H9 (cell line): ENCODE measurements around the gene SLC2A4. TPM values are rescaled to one million over a fixed set of nuclear protein-coding genes. Genes with fewer than 3 reads are reported as not detected.

Experiments used
- DNase-seq: peaks from one replicate; pipeline ENCODE4 v3.0.0-alpha.2; 2017
- H2AFZ ChIP-seq: one replicate; pipeline ENCODE4 v1.6.1; 2013; ENCODE audit warnings: mild to moderate bottlenecking, low read length, control low read depth, moderate library complexity
- H2AK5ac ChIP-seq: 2 replicates; pipeline ENCODE4 v1.6.1; 2013; ENCODE audit warnings: low read length, control low read depth, mixed read lengths; ENCODE audit not compliant: insufficient read length
- H2BK120ac ChIP-seq: one replicate; pipeline ENCODE4 v1.6.1; 2013; ENCODE audit warnings: low read depth, mild to moderate bottlenecking, low read length, control low read depth, inconsistent platforms; ENCODE audit not compliant: poor library complexity, severe bottlenecking
- H2BK12ac ChIP-seq: 2 replicates; pipeline ENCODE4 v1.6.1; 2013; ENCODE audit warnings: low read length, control low read depth, mixed read lengths, low read depth; ENCODE audit not compliant: insufficient read length
- H2BK15ac ChIP-seq: 2 replicates; pipeline ENCODE4 v1.6.1; 2013; ENCODE audit warnings: low read depth, low read length, control low read depth
- H2BK20ac ChIP-seq: one replicate; pipeline ENCODE4 v1.6.1; 2013; ENCODE audit warnings: low read depth, mild to moderate bottlenecking, low read length, control low read depth, inconsistent platforms; ENCODE audit not compliant: poor library complexity, severe bottlenecking
- H2BK5ac ChIP-seq: 2 replicates; pipeline ENCODE4 v1.6.1; 2013; ENCODE audit warnings: low read length, control low read depth, mixed read lengths; ENCODE audit not compliant: insufficient read length
- H3K14ac ChIP-seq: 2 replicates; pipeline ENCODE4 v1.6.1; 2013; ENCODE audit warnings: low read length, control low read depth; ENCODE audit not compliant: insufficient read depth
- H3K18ac ChIP-seq: 2 replicates; pipeline ENCODE4 v1.6.1; 2013; ENCODE audit warnings: low read depth, mild to moderate bottlenecking, mixed read lengths, low read length, control low read depth; ENCODE audit not compliant: insufficient read length
- H3K23ac ChIP-seq: 2 replicates; pipeline ENCODE4 v1.6.1; 2013; ENCODE audit warnings: low read length, control low read depth, mixed read lengths, low read depth; ENCODE audit not compliant: insufficient read length
- H3K23me2 ChIP-seq: 2 replicates; pipeline ENCODE4 v1.6.1; 2013; ENCODE audit warnings: low read depth, mild to moderate bottlenecking, mixed read lengths, low read length, control low read depth; ENCODE audit not compliant: insufficient read length, poor library complexity, severe bottlenecking
- H3K27ac ChIP-seq: 2 replicates; pipeline ENCODE4 v1.5.1; 2013; ENCODE audit warnings: low read length, control low read depth, mixed read lengths, low read depth; ENCODE audit not compliant: insufficient read length
- H3K27me3 ChIP-seq: 2 replicates; pipeline ENCODE4 v1.6.1; 2013; ENCODE audit warnings: low read length, control low read depth, inconsistent platforms; ENCODE audit not compliant: insufficient read depth
- H3K4ac ChIP-seq: 2 replicates; pipeline ENCODE4 v1.6.1; 2013; ENCODE audit warnings: low read depth, mild to moderate bottlenecking, control low read depth, inconsistent platforms, low read length, moderate library complexity
- H3K4me1 ChIP-seq: 2 replicates; pipeline ENCODE4 v1.6.1; 2013; ENCODE audit warnings: low read length, control low read depth, inconsistent platforms; ENCODE audit not compliant: insufficient read depth
- H3K4me2 ChIP-seq: 2 replicates; pipeline ENCODE4 v1.6.1; 2013; ENCODE audit warnings: low read length, control low read depth, mixed read lengths; ENCODE audit not compliant: insufficient read length, insufficient read depth
- H3K56ac ChIP-seq: 2 replicates; pipeline ENCODE4 v1.6.1; 2013; ENCODE audit warnings: low read depth, mild to moderate bottlenecking, mixed read lengths, low read length, control low read depth; ENCODE audit not compliant: insufficient read length
- H3K79me1 ChIP-seq: 2 replicates; pipeline ENCODE4 v1.6.1; 2013; ENCODE audit warnings: low read depth, mild to moderate bottlenecking, moderate library complexity, low read length, control low read depth, inconsistent platforms; ENCODE audit not compliant: insufficient read depth, poor library complexity, severe bottlenecking
- H3K79me2 ChIP-seq: 2 replicates; pipeline ENCODE4 v1.6.1; 2013; ENCODE audit warnings: low read length, control low read depth, inconsistent platforms; ENCODE audit not compliant: insufficient read depth
- H3K9ac ChIP-seq: 2 replicates; pipeline ENCODE4 v1.6.1; 2013; ENCODE audit warnings: low read length, control low read depth, mixed read lengths; ENCODE audit not compliant: insufficient read length; ENCODE audit errors: extremely low read depth
- H3K9me3 ChIP-seq: one replicate; pipeline ENCODE4 v1.6.1; 2013; ENCODE audit warnings: low read depth, low read length, inconsistent platforms; ENCODE audit not compliant: control insufficient read depth
- H3T11ph ChIP-seq: one replicate; pipeline ENCODE4 v1.6.1; 2013; ENCODE audit warnings: mild to moderate bottlenecking, low read length, control low read depth, inconsistent platforms
- H4K20me1 ChIP-seq: one replicate; pipeline ENCODE4 v1.6.1; 2013; ENCODE audit not compliant: control insufficient read depth, insufficient read length, insufficient read depth
- H4K5ac ChIP-seq: 2 replicates; pipeline ENCODE4 v1.6.1; 2013; ENCODE audit warnings: low read depth, mild to moderate bottlenecking, mixed read lengths, low read length, control low read depth; ENCODE audit not compliant: insufficient read length
- H4K8ac ChIP-seq: replicated peaks from 2 replicates; pipeline ENCODE4 v1.6.1; 2013; ENCODE audit warnings: low read length, control low read depth, mixed read lengths, low read depth; ENCODE audit not compliant: insufficient read length
- H4K91ac ChIP-seq: 2 replicates; pipeline ENCODE4 v1.6.1; 2013; ENCODE audit warnings: low read depth, mild to moderate bottlenecking, moderate library complexity, mixed read lengths, low read length, control low read depth; ENCODE audit not compliant: insufficient read length
- H3K27ac Mint-ChIP-seq, 3 experiments: 2 replicates in 2 of 3; 3 replicates in 1 of 3; pipeline ENCODE4 v1.8.0; 2020 to 2021; ENCODE audit warnings: mixed read lengths in 3 of 3, mild to moderate bottlenecking in 1 of 3, moderate library complexity in 1 of 3
- H3K27me3 Mint-ChIP-seq: 2 replicates; pipeline ENCODE4 v1.8.0; 2021; ENCODE audit warnings: low read depth, mild to moderate bottlenecking, moderate library complexity, mixed read lengths
- H3K36me3 Mint-ChIP-seq, 3 experiments: 2 replicates in 2 of 3; 3 replicates in 1 of 3; pipeline ENCODE4 v1.8.0; 2020 to 2021; ENCODE audit warnings: low read depth in 3 of 3, mixed read lengths in 3 of 3; ENCODE audit not compliant: insufficient read depth in 1 of 3
- H3K4me1 Mint-ChIP-seq, 2 experiments: 2 replicates each; pipeline ENCODE4 v1.8.0; 2020; ENCODE audit warnings: mixed read lengths in 2 of 2
- H3K4me3 Mint-ChIP-seq, 2 experiments: 2 replicates in 1 of 2; 3 replicates in 1 of 2; pipeline ENCODE4 v1.8.0; 2020 to 2021; ENCODE audit warnings: mild to moderate bottlenecking in 2 of 2, mixed read lengths in 2 of 2, moderate library complexity in 1 of 2
- H3K9me3 Mint-ChIP-seq, 2 experiments: 2 replicates in 1 of 2; 3 replicates in 1 of 2; pipeline ENCODE4 v1.8.0; 2020; ENCODE audit warnings: mild to moderate bottlenecking in 2 of 2, mixed read lengths in 2 of 2, moderate library complexity in 1 of 2
- CTCF ChIP-seq: fragments of 200-600 bp; sonication (generic); conservative IDR thresholded peaks from 3 replicates; pipeline ENCODE4 v1.8.0; 2021; ENCODE audit warnings: antibody characterized with exemption, mild to moderate bottlenecking
- WGBS: extraction: QIAGEN DNeasy Blood & Tissue Kit; methylation state at CpG from one replicate; pipeline ENCODE4 v1.1.7; 2013; ENCODE audit warnings: missing lambda C conversion rate, low lambda C conversion rate, mixed read lengths; ENCODE audit not compliant: insufficient read length; ENCODE audit errors: extremely low coverage; 5-methylcytosine and 5-hydroxymethylcytosine counted together
- total RNA-seq: library from RNA; stranded (reverse); gene quantifications from 2 replicates; pipeline ENCODE4 v1.2.1, GENCODE V29; 2021

SLC2A4 gene
- total RNA-seq, 1 experiment from 2014 or later: 4.4 TPM

DNA sequence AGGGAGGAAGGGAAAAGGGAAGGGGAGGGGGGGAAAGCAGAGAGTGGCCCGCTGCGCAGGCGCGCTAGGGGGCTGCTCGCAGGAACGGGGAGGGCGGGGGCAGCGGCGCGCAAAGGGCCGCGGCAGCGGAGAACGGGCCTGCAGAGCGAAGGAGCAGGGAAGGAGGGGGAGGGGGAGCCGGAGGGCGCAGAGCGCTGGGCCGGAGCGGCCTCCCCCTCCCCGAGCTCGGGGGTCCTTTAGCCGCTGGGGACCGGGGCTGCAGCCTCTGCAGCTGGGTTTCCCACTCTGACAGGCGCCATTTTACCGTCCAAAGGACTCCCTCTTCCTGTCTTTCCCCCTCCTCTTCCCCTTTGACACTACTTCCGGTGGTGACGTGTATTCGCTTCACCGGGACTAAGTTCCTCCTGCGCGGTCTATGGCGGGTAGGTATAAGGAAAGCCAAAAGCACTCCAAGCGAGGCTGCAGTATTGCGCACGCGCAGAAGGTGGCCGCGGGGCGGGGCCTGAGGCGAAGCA lies 29.8 kb upstream of the SLC2A4 start, which contains the start of gene CTDNEP1:
Gene CTDNEP1, minus strand, starts transcription at position 74 of the 515 bp plus-strand sequence. CDS start 438 bp downstream, outside the sequence.
- H3K27ac Mint-ChIP-seq: peak within 1 kb of the TSS; percentile 100

More for the DNA sequence above, 29.8 kb upstream of the SLC2A4 start, which contains the start of gene CTDNEP1:
- Histone ChIP-seq H3K79me1 (peaks cover 13% of the 10 kb centered on the region), H4K20me1 (no peaks in the 10 kb centered on the region), H3K23ac (no peak within 1 kb of the TSS), H2BK15ac (no peak within 1 kb of the TSS), H3K27me3 (no peaks in the 10 kb centered on the region), H2BK12ac (no peak within 1 kb of the TSS), H4K5ac (no peak within 1 kb of the TSS), H3K23me2 (peaks cover 6% of the 10 kb centered on the region), H3T11ph (no peak within 1 kb of the TSS), H2BK20ac (no peak within 1 kb of the TSS), H2AFZ (no peak within 1 kb of the TSS), H3K4ac (no peak within 1 kb of the TSS), H3K18ac (peak within 1 kb of the TSS; percentile 90), H3K9ac (peak within 1 kb of the TSS; percentile 81), H2BK120ac (peak within 1 kb of the TSS; percentile 50), H3K79me2 (peaks cover 24% of the 10 kb centered on the region; the same call in 1 of the 2 replicates), H3K9me3 (no peaks in the 10 kb centered on the region), H4K8ac (no peak within 1 kb of the TSS), H2AK5ac (no peak within 1 kb of the TSS), H3K4me1 (no peaks in the 10 kb centered on the region; the same call in 1 of the 2 replicates), H4K91ac (no peak within 1 kb of the TSS), H3K4me2 (peak within 1 kb of the TSS; percentile 79), H3K56ac (no peak within 1 kb of the TSS), H3K27ac (peak within 1 kb of the TSS; percentile 9), H2BK5ac (no peak within 1 kb of the TSS), H3K14ac (peak within 1 kb of the TSS; percentile 81)
- TF ChIP-seq CTCF: no peak
- H3K27me3 Mint-ChIP-seq: no peaks in the 10 kb centered on the region; the same call in 1 of the 2 replicates
- H3K4me3 Mint-ChIP-seq: peak within 1 kb of the TSS; percentile 90 to 95
- peaks cover 25 to 30% of the 10 kb centered on the region in 2 experiments for H3K4me1 Mint-ChIP-seq
- WGBS: no CpG with 5 or more reads among the region's 41 CpGs
- DNase-seq: peak; percentile 100
- H3K9me3 Mint-ChIP-seq: no peaks in the 10 kb centered on the region
- peaks cover 21 to 38% (median 38%) of the 10 kb centered on the region in 3 experiments for H3K36me3 Mint-ChIP-seq
